ENCODE data around the gene SSRP1.
A peak's percentile ranks its signal among the peaks of the same experiment; 100 is the strongest.

Gene SSRP1

GRCh38 chr11:57315491-57315890 lies 20.2 kb downstream of the SSRP1 start:
- no peak for DNase-seq (ENCODE audit: low read depth)

- DNase-seq (ENCODE audit: low read depth): no peak
Measured at GRCh38 chr11:57314221-57314973, 21.3 kb downstream of the SSRP1 start.

GRCh38 chr11:57313788-57314135 lies 21.9 kb downstream of the SSRP1 start:
- no peak for DNase-seq (ENCODE audit: low read depth)

- DNase-seq (ENCODE audit: low read depth): no peak
Measured at GRCh38 chr11:57313071-57313787, 22.5 kb downstream of the SSRP1 start.

GRCh38 chr11:57312511-57313021 lies 23.1 kb downstream of the SSRP1 start:
- no peak for DNase-seq (ENCODE audit: low read depth)

GRCh38 chr11:57311109-57311936 lies 24.4 kb downstream of the SSRP1 start:
- DNase-seq (ENCODE audit: low read depth): peak; percentile 98

GRCh38 chr11:57310630-57311086 lies 25.0 kb downstream of the SSRP1 start:
- DNase-seq (ENCODE audit: low read depth): peak; percentile 63

GRCh38 chr11:57310091-57310490 lies 25.6 kb downstream of the SSRP1 start:
- DNase-seq (ENCODE audit: low read depth): no peak

GRCh38 chr11:57309106-57310059 lies 26.3 kb downstream of the SSRP1 start:
- DNase-seq (ENCODE audit: low read depth): no peak

GRCh38 chr11:57308426-57309060 lies 27.1 kb downstream of the SSRP1 start:
- DNase-seq (ENCODE audit: low read depth): no peak

GRCh38 chr11:57307666-57308270 lies 27.9 kb downstream of the SSRP1 start:
- DNase-seq (ENCODE audit: low read depth): no peak

GRCh38 chr11:57306940-57307565 lies 28.6 kb downstream of the SSRP1 start:
- no peak for DNase-seq (ENCODE audit: low read depth)

GRCh38 chr11:57306161-57306876 lies 29.4 kb downstream of the SSRP1 start:
- DNase-seq (ENCODE audit: low read depth): no peak

- DNase-seq (ENCODE audit: low read depth): no peak
Measured at GRCh38 chr11:57305523-57305922, 30.2 kb downstream of the SSRP1 start.

GRCh38 chr11:57303990-57304579 lies 31.6 kb downstream of the SSRP1 start:
- peak; percentile 82 for DNase-seq (ENCODE audit: low read depth)

GRCh38 chr11:57303280-57303989 lies 32.3 kb downstream of the SSRP1 start:
- DNase-seq (ENCODE audit: low read depth): no peak

GRCh38 chr11:57302489-57302888 lies 33.2 kb downstream of the SSRP1 start:
- no peak for DNase-seq (ENCODE audit: low read depth)

Data from amniotic epithelial cell (primary cell).